Left ventricle myocardium inferior (tissue), 1 donor: Measurements from ENCODE around the gene GNB5. TPM values are rescaled to one million over a fixed set of nuclear protein-coding genes. Genes with fewer than 3 reads are reported as not detected.

ENCODE experiments used
- DNase-seq: peaks from one replicate; pipeline ENCODE4 v3.0.0-alpha.2; 2020
- H3K27ac ChIP-seq: fragments of 200-600 bp; replicated peaks from 2 replicates; pipeline ENCODE4 v1.8.0; 2021
- H3K27me3 ChIP-seq: fragments of 200-600 bp; 2 replicates; pipeline ENCODE4 v1.8.0; 2021; ENCODE audit warnings: low read depth
- H3K36me3 ChIP-seq: fragments of 200-600 bp; 2 replicates; pipeline ENCODE4 v1.8.0; 2021
- H3K4me1 ChIP-seq: fragments of 200-600 bp; 2 replicates; pipeline ENCODE4 v1.8.0; 2021
- H3K4me3 ChIP-seq: fragments of 200-600 bp; 2 replicates; pipeline ENCODE4 v1.8.0; 2021; ENCODE audit warnings: mild to moderate bottlenecking, moderate library complexity
- H3K9me3 ChIP-seq: fragments of 200-600 bp; replicated peaks from 2 replicates; pipeline ENCODE4 v1.8.0; 2021
- intact Hi-C: fragments of 100-400 bp; cut with micrococcal nuclease; formaldehyde crosslinking; loops from one replicate; pipeline ENCODE4 v1.11.0; 2022
- total RNA-seq: library from RNA; stranded (reverse); fragmentation: NEBNext Ultra II Directional; extraction: Animal tissue kit (Norgen Biotek cat#: 25700); gene quantifications from one replicate; pipeline ENCODE4 v1.2.1, GENCODE V29; 2021
- TF ChIP-seq, protein P1 (sequence below): fragments of 200-600 bp; IDR thresholded peaks from 2 replicates; pipeline ENCODE4 v1.8.0; 2021; ENCODE audit warnings: antibody characterized with exemption, mild to moderate bottlenecking, borderline replicate concordance
- donor health status: DM: no; HTN: yes; CAD: no; lungs with severe emphysema.

GNB5 gene
- total RNA-seq, 1 donor from 2014 or later, result 10.5 TPM

DNA sequence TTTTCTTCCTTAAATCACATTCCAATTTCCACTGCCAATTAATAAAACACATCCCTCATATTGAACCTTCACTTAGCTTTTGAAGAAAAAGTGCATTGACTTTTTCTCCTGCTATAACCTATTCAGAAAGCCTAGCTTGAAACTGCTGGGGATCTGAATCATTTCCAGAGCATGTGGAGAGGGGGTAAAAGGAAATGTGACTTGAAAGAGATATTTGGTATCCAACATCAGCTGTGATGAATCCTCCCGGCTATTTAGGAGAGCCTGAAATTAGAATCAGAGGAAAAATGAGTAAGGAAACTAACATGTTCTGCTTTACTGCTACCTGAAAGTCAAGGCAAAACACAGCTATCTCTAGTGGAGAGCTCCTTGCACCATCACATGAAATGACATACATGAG, 2.6 kb upstream of the GNB5 start:
- H3K27me3 ChIP-seq, result no peaks in the 10 kb centered on the region
- H3K4me1 ChIP-seq, result no peaks in the 10 kb centered on the region
- no peak overlapping the region for H3K27ac ChIP-seq
- DNase-seq, result no peak
- no peaks in the 10 kb centered on the region for H3K9me3 ChIP-seq
- TF ChIP-seq, protein P1, sequence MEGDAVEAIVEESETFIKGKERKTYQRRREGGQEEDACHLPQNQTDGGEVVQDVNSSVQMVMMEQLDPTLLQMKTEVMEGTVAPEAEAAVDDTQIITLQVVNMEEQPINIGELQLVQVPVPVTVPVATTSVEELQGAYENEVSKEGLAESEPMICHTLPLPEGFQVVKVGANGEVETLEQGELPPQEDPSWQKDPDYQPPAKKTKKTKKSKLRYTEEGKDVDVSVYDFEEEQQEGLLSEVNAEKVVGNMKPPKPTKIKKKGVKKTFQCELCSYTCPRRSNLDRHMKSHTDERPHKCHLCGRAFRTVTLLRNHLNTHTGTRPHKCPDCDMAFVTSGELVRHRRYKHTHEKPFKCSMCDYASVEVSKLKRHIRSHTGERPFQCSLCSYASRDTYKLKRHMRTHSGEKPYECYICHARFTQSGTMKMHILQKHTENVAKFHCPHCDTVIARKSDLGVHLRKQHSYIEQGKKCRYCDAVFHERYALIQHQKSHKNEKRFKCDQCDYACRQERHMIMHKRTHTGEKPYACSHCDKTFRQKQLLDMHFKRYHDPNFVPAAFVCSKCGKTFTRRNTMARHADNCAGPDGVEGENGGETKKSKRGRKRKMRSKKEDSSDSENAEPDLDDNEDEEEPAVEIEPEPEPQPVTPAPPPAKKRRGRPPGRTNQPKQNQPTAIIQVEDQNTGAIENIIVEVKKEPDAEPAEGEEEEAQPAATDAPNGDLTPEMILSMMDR, result no peak
- no peak overlapping the region for H3K4me3 ChIP-seq
- H3K36me3 ChIP-seq, result peaks cover 3% of the 10 kb centered on the region
- intact Hi-C loops, result no loop called here

- Histone ChIP-seq H3K27me3 (no peaks in the 10 kb centered on the region), H3K36me3 (peaks cover 3% of the 10 kb centered on the region), H3K27ac (no peak overlapping the region), H3K4me3 (no peak overlapping the region), H3K9me3 (no peaks in the 10 kb centered on the region), H3K4me1 (no peaks in the 10 kb centered on the region)
- TF ChIP-seq, protein P1, result no peak
- intact Hi-C loops, result no loop called here
- no peak for DNase-seq
These were observed 2.1 kb upstream of the GNB5 start for GRCh38 chr15:52193321-52193720.

- TF ChIP-seq, protein P1, result no peak
These were observed 4.3 kb downstream of the GNB5 start for GRCh38 chr15:52186651-52187486.

DNA sequence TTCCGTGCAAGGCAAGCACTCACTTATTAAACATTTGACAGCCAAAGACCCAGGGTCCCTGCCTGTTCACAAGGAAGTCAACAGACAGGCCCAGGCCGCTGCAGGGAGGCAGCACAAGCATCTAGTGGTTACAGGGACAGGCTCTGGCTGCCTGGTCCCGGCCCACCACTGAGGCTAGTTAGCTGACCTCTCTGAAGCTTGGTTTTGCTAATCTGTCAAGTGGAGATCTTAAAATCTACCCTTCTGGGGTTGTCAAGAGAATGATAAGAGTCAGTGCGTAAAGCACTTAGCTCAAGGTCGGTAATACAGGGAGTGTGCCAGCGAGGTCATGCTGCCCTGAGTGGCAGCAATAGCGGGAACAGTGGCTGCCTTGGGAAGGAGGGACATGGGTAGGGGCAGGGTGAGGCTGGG, 6.0 kb downstream of the GNB5 start:
- Histone ChIP-seq H3K9me3 (no peaks in the 10 kb centered on the region), H3K4me3 (no peak overlapping the region), H3K27me3 (no peaks in the 10 kb centered on the region), H3K36me3 (no peaks in the 10 kb centered on the region), H3K27ac (no peak overlapping the region), H3K4me1 (peaks cover 5% of the 10 kb centered on the region)
- TF ChIP-seq, protein P1, result no peak
- DNase-seq, result no peak
- intact Hi-C loops, result no loop called here

More at GRCh38 chr15:52186651-52187486, 4.3 kb downstream of the GNB5 start:
- H3K4me1 ChIP-seq, result no peaks in the 10 kb centered on the region
- intact Hi-C loops, result no loop called here
- DNase-seq, result no peak
- no peaks in the 10 kb centered on the region for H3K9me3 ChIP-seq
- no peaks in the 10 kb centered on the region for H3K27me3 ChIP-seq
- no peaks in the 10 kb centered on the region for H3K36me3 ChIP-seq
- no peak overlapping the region for H3K27ac ChIP-seq
- no peak overlapping the region for H3K4me3 ChIP-seq

DNA sequence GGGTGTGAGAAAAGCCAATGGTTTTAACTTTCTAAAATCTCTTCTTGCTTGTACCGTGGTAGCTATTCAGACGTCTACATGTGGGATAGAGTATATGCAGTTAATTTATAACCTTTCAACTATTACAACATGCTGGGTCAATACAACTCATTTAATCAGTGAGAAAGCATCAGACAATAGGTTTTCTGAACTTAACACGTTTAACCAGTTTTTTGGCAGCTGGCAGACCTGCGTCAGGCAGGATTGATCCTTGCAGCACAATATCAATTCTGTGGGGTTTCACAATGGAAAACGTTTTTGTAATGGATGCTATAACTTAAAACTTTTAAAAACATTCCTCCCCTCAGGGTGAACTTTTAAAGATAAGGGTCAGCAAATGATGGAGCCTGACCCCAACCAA, 6.5 kb downstream of the GNB5 start:
- TF ChIP-seq, protein P1, result no peak
- no peaks in the 10 kb centered on the region for H3K9me3 ChIP-seq
- no peak overlapping the region for H3K27ac ChIP-seq
- no peak for DNase-seq
- H3K36me3 ChIP-seq, result no peaks in the 10 kb centered on the region
- no peaks in the 10 kb centered on the region for H3K27me3 ChIP-seq
- intact Hi-C loops, result no loop called here
- no peak overlapping the region for H3K4me3 ChIP-seq
- peaks cover 9% of the 10 kb centered on the region for H3K4me1 ChIP-seq
